Caki2 (cell line): ENCODE results near the gene PDPR. TPM values are rescaled to one million over a fixed set of nuclear protein-coding genes. Genes with fewer than 3 reads are reported as not detected.
"Not testable (repeated sequence)": the region's sequence is repeated elsewhere in the genome, so short reads cannot be mapped to it uniquely, and the experiment has no call there.

Experiments
- DNase-seq: peaks from one replicate; pipeline ENCODE4 v3.0.0-alpha.2; 2015; ENCODE audit warnings: low read depth
- in situ Hi-C: cut with HindIII; loops from 2 replicates; pipeline ENCODE4 v1.10.0; 2016; ENCODE audit warnings: low sequenced_read_pairs, low pct_unique_long_range_greater_than_20kb, mixed read lengths
- total RNA-seq: library from RNA; depleted of rRNA; stranded (reverse); fragments of >200 nt; shearing (Covaris generic); gene quantifications from 2 replicates; pipeline ENCODE4 v1.2.3, GENCODE V29; 2014; ENCODE audit warnings: low replicate concordance

Gene PDPR
- total RNA-seq, 1 experiment from 2014 or later = 5.1 TPM

- in situ Hi-C loops, DNase-seq: not testable (repeated sequence)
Observed at GRCh38 chr16:70120398-70120797, 6.3 kb downstream of the PDPR start.

GRCh38 chr16:70123822-70124221, 9.7 kb downstream of the PDPR start:
- in situ Hi-C loops, DNase-seq: not testable (repeated sequence)

- DNase-seq, in situ Hi-C loops: not testable (repeated sequence)
Observed at GRCh38 chr16:70126226-70126625, 12.1 kb downstream of the PDPR start.

GRCh38 chr16:70127706-70128105, 13.6 kb downstream of the PDPR start:
- in situ Hi-C loops, DNase-seq: not testable (repeated sequence)

- DNase-seq, in situ Hi-C loops: not testable (repeated sequence)
Observed at GRCh38 chr16:70128844-70129243, 14.7 kb downstream of the PDPR start.

- in situ Hi-C loops, DNase-seq: not testable (repeated sequence)
Observed at GRCh38 chr16:70135796-70136195, 21.7 kb downstream of the PDPR start.

- in situ Hi-C loops, DNase-seq: not testable (repeated sequence)
Observed at GRCh38 chr16:70136595-70136994, 22.5 kb downstream of the PDPR start.

- in situ Hi-C loops, DNase-seq: not testable (repeated sequence)
Observed at GRCh38 chr16:70142739-70143138, 28.6 kb downstream of the PDPR start.

- in situ Hi-C loops, DNase-seq: not testable (repeated sequence)
Observed at GRCh38 chr16:70143231-70143895, 29.2 kb downstream of the PDPR start.

GRCh38 chr16:70147853-70148252, 33.7 kb downstream of the PDPR start:
- in situ Hi-C loops = not testable (repeated sequence)

GRCh38 chr16:70148453-70148852, 34.3 kb downstream of the PDPR start:
- in situ Hi-C loops = not testable (repeated sequence)

More at GRCh38 chr16:70147853-70148252, 33.7 kb downstream of the PDPR start:
- DNase-seq = not testable (repeated sequence)

GRCh38 chr16:70149296-70149695, 35.2 kb downstream of the PDPR start:
- in situ Hi-C loops, DNase-seq: not testable (repeated sequence)

More at GRCh38 chr16:70148453-70148852, 34.3 kb downstream of the PDPR start:
- not testable (repeated sequence) for DNase-seq

- in situ Hi-C loops = no loop called here
Observed at GRCh38 chr16:70151391-70151790, 37.3 kb downstream of the PDPR start.

GRCh38 chr16:70151941-70152509, 37.9 kb downstream of the PDPR start:
- no peak for DNase-seq
- in situ Hi-C loops = no loop called here

More at GRCh38 chr16:70151391-70151790, 37.3 kb downstream of the PDPR start:
- DNase-seq = no peak

GRCh38 chr16:70152578-70153302, 38.6 kb downstream of the PDPR start:
- in situ Hi-C loops = no loop called here
- no peak for DNase-seq

GRCh38 chr16:70154736-70155135, 40.6 kb downstream of the PDPR start:
- in situ Hi-C loops, DNase-seq: not testable (repeated sequence)

GRCh38 chr16:70156207-70156978, 42.3 kb downstream of the PDPR start:
- no peak for DNase-seq
- in situ Hi-C loops = no loop called here

GRCh38 chr16:70157105-70157476, 43.0 kb downstream of the PDPR start:
- in situ Hi-C loops = no loop called here

More at GRCh38 chr16:70157105-70157476, 43.0 kb downstream of the PDPR start:
- DNase-seq = no peak
